RWPE2 (cell line): ENCODE data around the gene S1PR5.
A peak's percentile ranks its signal among the peaks of the same experiment; 100 is the strongest.
"Not testable (repeated sequence)": the region's sequence is repeated elsewhere in the genome, so short reads cannot be mapped to it uniquely, and the experiment has no call there.

Source experiments
- ATAC-seq: fragments of 200-7000 bp; cut with Tn5 transposase; 3 replicates; pipeline ENCODE4 v1.9.1; 2021; ENCODE audit warnings: low read depth
- DNase-seq: peaks from one replicate; pipeline ENCODE4 v3.0.0-alpha.2; 2020; ENCODE audit warnings: low spot score
- H3K27ac ChIP-seq: fragments of 450-650 bp; 2 replicates; pipeline ENCODE4 v1.5.1; 2017; ENCODE audit warnings: mild to moderate bottlenecking; ENCODE audit not compliant: poor library complexity, severe bottlenecking
- H3K27me3 ChIP-seq: fragments of 250-450 bp; sonication (Bioruptor Pico); 2 replicates; pipeline ENCODE4 v1.5.1; 2021; ENCODE audit warnings: mild to moderate bottlenecking, moderate library complexity; ENCODE audit not compliant: insufficient read depth, poor library complexity, severe bottlenecking
- H3K36me3 ChIP-seq: fragments of 250-450 bp; sonication (Bioruptor Pico); 2 replicates; pipeline ENCODE4 v1.5.1; 2020; ENCODE audit warnings: low read depth, mild to moderate bottlenecking, moderate library complexity
- H3K4me1 ChIP-seq: fragments of 250-450 bp; sonication (Bioruptor Pico); 2 replicates; pipeline ENCODE4 v1.5.1; 2021; ENCODE audit warnings: mild to moderate bottlenecking, moderate library complexity; ENCODE audit not compliant: insufficient read depth, poor library complexity, severe bottlenecking
- H3K4me3 ChIP-seq: fragments of 250-450 bp; sonication (Bioruptor Pico); 2 replicates; pipeline ENCODE4 v1.5.1; 2021; ENCODE audit warnings: mild to moderate bottlenecking, moderate library complexity; ENCODE audit not compliant: severe bottlenecking
- H3K9me3 ChIP-seq: fragments of 250-450 bp; sonication (Bioruptor Pico); 2 replicates; pipeline ENCODE4 v1.5.1; 2021; ENCODE audit warnings: mild to moderate bottlenecking, moderate library complexity; ENCODE audit not compliant: severe bottlenecking
- TF ChIP-seq, protein P1 (sequence below): fragments of 450-650 bp; IDR thresholded peaks from one replicate; pipeline ENCODE4 v1.5.1; 2017; ENCODE audit warnings: mild to moderate bottlenecking, moderate library complexity; ENCODE audit not compliant: poor library complexity, severe bottlenecking

Gene S1PR5

DNA sequence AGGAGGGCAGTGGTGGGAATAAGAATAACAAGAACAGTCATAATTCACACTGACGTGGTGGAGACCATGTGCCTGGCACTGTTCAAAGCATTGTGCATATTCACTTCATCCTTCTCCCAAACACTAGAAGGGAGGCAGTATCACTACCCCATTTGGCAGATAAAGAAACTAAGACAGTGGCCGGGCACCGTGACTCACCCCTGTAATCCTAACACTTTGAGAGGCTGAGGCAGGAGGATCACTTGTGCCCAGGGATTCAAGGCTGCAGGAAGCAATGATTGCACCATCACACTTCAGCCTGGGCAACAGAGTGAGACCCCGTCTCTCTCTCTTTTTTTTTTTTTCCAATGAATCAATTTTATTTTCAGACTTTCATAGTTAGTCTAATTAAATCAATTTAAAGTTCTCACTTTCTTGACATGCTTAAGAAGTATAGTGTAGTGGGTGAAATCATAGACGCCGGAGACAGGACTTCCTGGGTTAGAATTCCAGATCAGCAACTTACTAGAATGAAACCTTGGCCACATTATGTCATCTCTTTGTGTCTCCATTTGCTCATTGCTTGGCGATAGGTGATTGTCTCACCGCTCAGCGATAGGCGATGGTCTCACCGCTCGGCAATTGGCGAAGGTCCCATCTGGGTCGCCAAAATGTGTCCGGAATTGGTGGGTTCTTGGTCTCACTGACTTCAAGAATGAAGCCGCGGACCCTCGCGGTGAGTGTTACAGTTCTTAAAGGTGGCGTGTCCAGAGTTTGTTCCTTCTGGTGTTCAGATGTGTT lies 21.1 kb upstream of the S1PR5 start:
- no peak for DNase-seq
- TF ChIP-seq, protein P1, sequence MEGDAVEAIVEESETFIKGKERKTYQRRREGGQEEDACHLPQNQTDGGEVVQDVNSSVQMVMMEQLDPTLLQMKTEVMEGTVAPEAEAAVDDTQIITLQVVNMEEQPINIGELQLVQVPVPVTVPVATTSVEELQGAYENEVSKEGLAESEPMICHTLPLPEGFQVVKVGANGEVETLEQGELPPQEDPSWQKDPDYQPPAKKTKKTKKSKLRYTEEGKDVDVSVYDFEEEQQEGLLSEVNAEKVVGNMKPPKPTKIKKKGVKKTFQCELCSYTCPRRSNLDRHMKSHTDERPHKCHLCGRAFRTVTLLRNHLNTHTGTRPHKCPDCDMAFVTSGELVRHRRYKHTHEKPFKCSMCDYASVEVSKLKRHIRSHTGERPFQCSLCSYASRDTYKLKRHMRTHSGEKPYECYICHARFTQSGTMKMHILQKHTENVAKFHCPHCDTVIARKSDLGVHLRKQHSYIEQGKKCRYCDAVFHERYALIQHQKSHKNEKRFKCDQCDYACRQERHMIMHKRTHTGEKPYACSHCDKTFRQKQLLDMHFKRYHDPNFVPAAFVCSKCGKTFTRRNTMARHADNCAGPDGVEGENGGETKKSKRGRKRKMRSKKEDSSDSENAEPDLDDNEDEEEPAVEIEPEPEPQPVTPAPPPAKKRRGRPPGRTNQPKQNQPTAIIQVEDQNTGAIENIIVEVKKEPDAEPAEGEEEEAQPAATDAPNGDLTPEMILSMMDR: no peak

DNA sequence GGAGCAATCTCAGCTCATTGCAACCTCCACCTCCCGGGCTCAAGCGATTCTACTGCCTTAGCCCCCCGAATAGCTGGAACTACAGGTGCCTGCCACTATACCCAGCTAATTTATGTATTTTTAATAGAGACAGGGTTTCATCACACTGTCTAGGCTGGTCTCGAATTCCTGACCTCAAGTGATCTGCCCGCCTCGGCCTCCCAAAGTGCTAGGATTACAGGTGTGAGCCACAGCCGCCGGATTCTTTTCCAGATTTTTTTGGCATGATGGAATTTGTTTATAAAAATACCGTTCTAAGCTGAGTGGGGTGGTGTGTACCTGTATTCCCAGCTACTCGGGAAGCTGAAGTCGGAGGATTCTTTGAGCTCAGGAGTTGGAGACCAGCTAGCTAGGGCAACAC lies 20.4 kb upstream of the S1PR5 start:
- DNase-seq (no peak), ATAC-seq (no peak)

More for the DNA sequence above, 21.1 kb upstream of the S1PR5 start:
- Histone ChIP-seq H3K4me3 (no peak overlapping the region), H3K27ac (no peak overlapping the region), H3K36me3 (no peaks in the 10 kb centered on the region), H3K4me1 (peaks cover 15% of the 10 kb centered on the region), H3K27me3 (no peaks in the 10 kb centered on the region), H3K9me3 (no peaks in the 10 kb centered on the region)
- ATAC-seq: no peak

DNA sequence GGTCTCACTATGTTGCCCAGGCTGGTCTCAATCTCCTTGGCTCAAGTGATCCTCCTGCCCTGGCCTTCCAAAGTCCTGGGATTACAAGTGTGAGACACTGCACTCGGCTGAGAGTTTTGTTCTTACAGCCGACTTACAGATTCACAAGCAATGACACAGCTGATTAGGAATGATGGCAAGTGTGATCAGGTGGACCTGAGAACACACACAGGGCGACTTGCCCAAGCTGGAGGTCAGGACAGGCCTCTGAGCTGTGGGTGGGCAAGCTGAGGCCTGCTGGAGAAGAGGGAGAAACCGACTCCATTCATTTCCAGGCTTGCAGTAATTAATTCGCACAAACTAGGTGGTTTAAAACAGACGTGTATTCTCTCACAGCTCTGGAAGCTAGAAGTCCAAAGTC lies 18.4 kb upstream of the S1PR5 start:
- DNase-seq (no peak), ATAC-seq (peak; percentile 85)
- Histone ChIP-seq H3K4me1 (peaks cover 17% of the 10 kb centered on the region), H3K36me3 (no peaks in the 10 kb centered on the region), H3K27me3 (no peaks in the 10 kb centered on the region), H3K27ac (peak overlapping the region; percentile 61), H3K9me3 (no peaks in the 10 kb centered on the region), H3K4me3 (no peak overlapping the region)
- TF ChIP-seq, protein P1: no peak

More for the DNA sequence above, 20.4 kb upstream of the S1PR5 start:
- Histone ChIP-seq H3K4me1 (peaks cover 17% of the 10 kb centered on the region), H3K27me3 (no peaks in the 10 kb centered on the region), H3K27ac (no peak overlapping the region), H3K36me3 (no peaks in the 10 kb centered on the region), H3K4me3 (no peak overlapping the region), H3K9me3 (no peaks in the 10 kb centered on the region)
- TF ChIP-seq, protein P1: no peak

DNA sequence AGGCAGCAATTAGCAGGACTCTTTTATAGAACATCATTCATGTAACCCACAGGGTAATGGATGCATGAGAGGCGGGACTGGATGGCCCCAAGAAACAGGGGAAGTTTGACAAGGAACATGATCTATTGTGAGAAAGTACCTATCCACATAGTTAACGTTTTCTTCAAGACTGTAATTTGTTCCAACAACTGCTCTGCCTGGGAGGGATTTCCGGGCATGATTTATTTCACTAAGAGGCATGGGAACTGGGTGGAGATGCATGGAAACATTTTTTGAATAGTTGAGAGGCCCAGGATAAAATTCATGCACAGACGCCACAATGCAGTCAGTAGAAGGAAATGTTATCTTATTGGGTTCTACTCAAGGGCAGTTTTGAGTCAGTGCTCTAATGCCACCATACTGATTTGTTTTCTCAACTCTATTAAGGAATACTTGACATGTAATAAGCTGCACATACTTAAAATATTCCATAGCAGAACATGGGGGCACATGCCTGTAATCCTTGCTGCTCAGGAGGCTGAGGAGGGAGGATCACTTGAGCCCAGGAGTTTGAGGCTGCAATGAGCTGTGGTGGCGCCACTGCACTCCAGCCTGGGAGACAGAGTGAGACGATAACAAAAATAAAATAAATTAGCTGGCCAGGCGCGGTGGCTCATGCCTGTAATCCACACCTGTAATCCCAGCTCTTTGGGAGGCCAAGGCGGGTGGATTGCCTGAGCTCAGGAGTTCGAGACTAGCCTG lies 16.6 kb upstream of the S1PR5 start:
- Histone ChIP-seq H3K36me3 (no peaks in the 10 kb centered on the region), H3K9me3 (no peaks in the 10 kb centered on the region), H3K27ac (peak overlapping the region; percentile 61), H3K27me3 (no peaks in the 10 kb centered on the region), H3K4me3 (no peak overlapping the region), H3K4me1 (peaks cover 17% of the 10 kb centered on the region)
- TF ChIP-seq, protein P1: no peak
- no peak for DNase-seq
- peak; percentile 75 for ATAC-seq

DNA sequence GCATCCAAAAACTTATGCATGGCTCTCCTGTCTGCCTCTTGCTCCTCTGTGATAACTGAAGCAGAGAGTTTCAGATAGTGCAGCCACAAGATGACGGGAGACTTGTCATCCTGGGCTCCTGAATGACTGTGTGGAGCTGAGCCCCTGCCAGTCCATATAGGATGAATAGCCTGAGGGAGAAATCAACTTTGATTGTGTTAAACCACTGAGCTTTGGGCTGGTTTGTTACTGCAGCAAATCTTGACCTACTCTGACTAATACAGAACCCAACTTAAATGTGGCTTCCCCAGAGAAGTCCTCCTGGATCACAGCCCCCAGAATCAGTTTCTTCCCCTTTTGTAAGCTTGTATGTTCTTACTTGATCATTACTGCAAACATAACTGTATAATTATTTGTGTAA lies 15.2 kb upstream of the S1PR5 start:
- no peaks in the 10 kb centered on the region for H3K27me3 ChIP-seq
- DNase-seq: no peak
- peaks cover 17% of the 10 kb centered on the region for H3K4me1 ChIP-seq
- no peaks in the 10 kb centered on the region for H3K36me3 ChIP-seq
- no peak overlapping the region for H3K27ac ChIP-seq
- no peaks in the 10 kb centered on the region for H3K9me3 ChIP-seq
- no peak overlapping the region for H3K4me3 ChIP-seq
- TF ChIP-seq, protein P1: no peak
- ATAC-seq: no peak

DNA sequence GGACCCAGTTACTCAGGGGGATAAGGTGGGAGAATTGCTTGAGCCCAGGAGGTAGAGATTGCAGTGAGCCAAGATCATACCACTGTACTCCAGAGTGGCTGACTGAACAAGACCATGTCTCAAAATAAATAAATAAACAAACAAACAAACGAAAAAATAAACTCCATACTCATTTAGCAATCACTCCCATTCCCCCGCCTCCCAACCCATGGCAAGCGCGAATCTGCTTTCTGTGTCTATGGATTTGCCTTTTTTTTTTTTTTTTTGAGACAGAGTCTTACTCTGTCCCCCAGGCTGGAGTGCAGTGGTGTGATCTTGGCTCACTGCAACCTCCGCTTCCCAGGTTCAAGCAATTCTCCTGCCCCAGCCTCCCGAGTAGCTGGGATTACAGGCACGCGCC lies 9.6 kb upstream of the S1PR5 start:
- H3K4me3 ChIP-seq, H3K27me3 ChIP-seq, H3K27ac ChIP-seq, ATAC-seq, H3K36me3 ChIP-seq, H3K4me1 ChIP-seq, DNase-seq, H3K9me3 ChIP-seq: not testable (repeated sequence)
